Measurements from ENCODE around the gene TBC1D4. TPM values are rescaled to one million over a fixed set of nuclear protein-coding genes. Genes with fewer than 3 reads are reported as not detected.

Gene TBC1D4
- total and polyA plus RNA-seq, 8 donors: 16.6 to 31.7 (median 26.8) TPM

GRCh38 chr13:75518439-75519088, 36.6 kb upstream of the TBC1D4 start:
- H3K4me3 ChIP-seq: no peak overlapping the region
- no peaks in the 10 kb centered on the region for H3K36me3 ChIP-seq
- H3K27ac ChIP-seq: no peak overlapping the region
- H3K27me3 ChIP-seq: no peaks in the 10 kb centered on the region
- TF ChIP-seq CTCF (IDR thresholded peaks at IDR 0.05): no peak
- ATAC-seq (no peak), DNase-seq (peak in 1 of 4 donors; percentile 80)
- no peaks in the 10 kb centered on the region for H3K4me1 ChIP-seq
- H3K9me3 ChIP-seq: peaks cover 0 to 5% of the 10 kb centered on the region in 2 donors
- intact Hi-C loops (cut with DNase I): no loop called here

DNA sequence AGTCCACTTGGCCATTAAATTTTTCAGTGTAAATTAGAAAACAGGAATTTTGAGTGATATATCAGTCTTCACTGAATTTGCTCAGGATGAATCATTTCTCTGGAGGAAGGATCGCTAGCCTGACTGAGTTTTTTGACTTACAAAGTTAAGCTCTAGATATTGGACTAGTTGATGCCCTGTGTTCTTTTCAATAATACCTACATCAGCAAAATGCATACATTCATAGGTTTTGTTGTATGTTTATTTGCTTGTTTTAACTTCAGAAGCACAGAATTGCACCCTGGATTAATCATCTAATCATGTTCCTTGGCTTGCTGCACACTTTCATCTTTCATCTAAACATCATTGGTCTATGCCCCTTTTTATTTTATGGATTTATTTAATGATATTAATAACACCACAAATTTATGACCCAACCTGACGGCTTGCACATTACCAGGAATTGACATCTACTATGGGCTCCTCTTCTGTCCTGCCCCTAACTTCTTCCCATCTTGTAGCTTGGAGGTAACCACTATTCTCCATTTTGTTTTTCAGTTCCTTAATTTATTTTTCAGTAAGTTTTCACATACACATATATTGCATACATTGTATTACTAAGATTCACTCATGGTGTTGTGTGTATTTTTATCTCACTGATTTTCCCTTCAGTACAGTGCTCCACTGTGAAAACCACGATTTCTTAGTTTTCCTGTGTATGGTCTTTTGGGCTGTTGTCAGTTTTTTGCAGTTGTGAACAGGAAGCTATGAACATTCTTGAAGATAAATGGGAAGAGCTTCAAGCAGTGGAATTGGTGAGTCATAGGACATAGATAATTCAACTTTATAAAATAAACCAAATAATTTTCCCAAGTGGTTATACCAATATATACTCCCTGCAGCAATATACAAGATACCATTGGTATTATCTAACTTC, 32.4 kb upstream of the TBC1D4 start:
- intact Hi-C loops (cut with DNase I): no loop called here
- no peaks in the 10 kb centered on the region for H3K4me1 ChIP-seq
- no peak for ATAC-seq
- no peak for TF ChIP-seq CTCF (IDR thresholded peaks at IDR 0.05)
- no peak overlapping the region for H3K27ac ChIP-seq
- H3K9me3 ChIP-seq: no peaks in the 10 kb centered on the region
- H3K27me3 ChIP-seq: no peaks in the 10 kb centered on the region
- DNase-seq: no peak
- no peak overlapping the region for H3K4me3 ChIP-seq
- no peaks in the 10 kb centered on the region for H3K36me3 ChIP-seq

DNA sequence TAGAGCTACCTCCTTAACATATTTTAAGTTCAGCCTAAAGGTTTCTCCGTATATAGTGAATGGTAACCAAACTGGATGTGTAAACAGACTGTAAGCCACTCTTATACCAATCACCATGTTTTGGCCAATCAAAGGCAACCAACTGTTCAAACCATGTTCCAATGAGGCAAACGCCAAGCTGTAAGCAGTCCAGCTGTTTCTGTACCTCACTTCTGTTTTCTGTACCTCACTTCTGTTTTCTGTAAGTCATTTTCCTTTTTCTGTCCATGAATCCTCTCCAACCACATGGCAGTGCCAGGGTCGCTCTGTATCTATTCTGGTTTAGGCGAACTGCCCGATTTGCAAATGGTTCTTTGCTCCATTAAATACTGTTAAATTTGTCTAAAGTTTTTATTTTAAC, 31.3 kb upstream of the TBC1D4 start:
- no peaks in the 10 kb centered on the region for H3K36me3 ChIP-seq
- ATAC-seq (no peak), DNase-seq (no peak)
- intact Hi-C loops (cut with DNase I): no loop called here
- no peak overlapping the region for H3K4me3 ChIP-seq
- H3K27ac ChIP-seq: no peak overlapping the region
- H3K4me1 ChIP-seq: no peaks in the 10 kb centered on the region
- no peak for TF ChIP-seq CTCF (IDR thresholded peaks at IDR 0.05)
- no peaks in the 10 kb centered on the region for H3K9me3 ChIP-seq
- H3K27me3 ChIP-seq: no peaks in the 10 kb centered on the region

GRCh38 chr13:75512253-75512652, 30.3 kb upstream of the TBC1D4 start:
- Histone ChIP-seq H3K4me1 (no peaks in the 10 kb centered on the region), H3K27ac (no peak overlapping the region), H3K4me3 (no peak overlapping the region), H3K9me3 (no peaks in the 10 kb centered on the region), H3K27me3 (no peaks in the 10 kb centered on the region), H3K36me3 (no peaks in the 10 kb centered on the region)
- DNase-seq (no peak), ATAC-seq (peak; percentile 21)
- intact Hi-C loops (cut with DNase I): no loop called here
- no peak for TF ChIP-seq CTCF (IDR thresholded peaks at IDR 0.05)

DNA sequence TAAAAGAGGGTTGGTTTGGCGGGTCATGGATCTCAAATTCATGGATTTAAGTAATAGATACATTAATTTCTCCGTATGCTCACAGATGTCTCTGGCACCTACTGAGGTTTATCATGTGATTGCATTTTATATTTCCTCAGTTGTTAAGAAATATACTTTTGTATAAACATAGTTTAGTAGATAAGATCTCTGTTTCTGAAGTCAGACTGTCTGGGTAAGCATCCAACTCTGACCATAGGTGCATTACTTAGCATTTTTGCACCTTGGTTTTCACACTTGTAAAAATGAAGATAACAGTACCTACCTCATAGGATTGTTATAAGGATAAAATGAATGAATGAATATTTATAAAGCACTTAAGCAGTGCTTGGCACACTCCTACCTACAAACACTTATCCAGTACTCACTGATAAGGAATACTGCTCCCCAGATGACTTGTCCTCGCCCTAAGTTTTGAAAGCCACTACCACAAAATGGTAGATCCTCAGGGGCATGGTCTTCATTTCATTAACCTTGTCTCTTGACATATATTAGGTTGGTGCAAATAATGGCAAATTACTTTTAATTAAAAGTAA, 29.2 kb upstream of the TBC1D4 start:
- Histone ChIP-seq H3K9me3 (no peaks in the 10 kb centered on the region), H3K4me3 (no peak overlapping the region), H3K27me3 (no peaks in the 10 kb centered on the region), H3K36me3 (no peaks in the 10 kb centered on the region), H3K4me1 (no peaks in the 10 kb centered on the region), H3K27ac (no peak overlapping the region)
- DNase-seq (no peak), ATAC-seq (peak; percentile 83)
- TF ChIP-seq CTCF (IDR thresholded peaks at IDR 0.05): no peak
- intact Hi-C loops (cut with DNase I): no loop called here

All from left lung (tissue), 10 donors.